ENCODE data around the gene MLF2. TPM values are rescaled to one million over a fixed set of nuclear protein-coding genes. Genes with fewer than 3 reads are reported as not detected.

Gene MLF2
- total and polyA plus RNA-seq, 2 of the 13 experiments (the other 11 are each of a cell fraction or from before 2014, with no cell fraction given), result 88.1 to 167 TPM

- TF ChIP-seq IKZF4 (CRISPR knock-in tag; IDR thresholded peaks at IDR 0.05; ENCODE audit: borderline replicate concordance, low read depth, not compliant biosample characterization) (peak; percentile 79), HNRNPK (IDR thresholded peaks at IDR 0.05; ENCODE audit: low read depth, low read length, poor library complexity, severe bottlenecking) (peak; percentile 82), GATAD1 (CRISPR knock-in tag; IDR thresholded peaks at IDR 0.05) (peak; percentile 80)
Measured at GRCh38 chr12:6752921-6753771, at the start of gene MLF2 (continued).

- Histone ChIP-seq H3K4me1 (ENCODE audit: insufficient read depth, low read length) (peaks cover 38% of the 10 kb centered on the region), H3K9me3 (ENCODE audit: low read length) (no peaks in the 10 kb centered on the region), H3K27me3 (ENCODE audit: control insufficient read depth in 1 of 2, insufficient read depth in 2 of 2, low read length in 2 of 2) (no peaks in the 10 kb centered on the region; a peak in 1 of 5 replicates), H3K9ac (ENCODE audit: insufficient read depth, low read depth, low read length) (no peak overlapping the region), H2AFZ (ENCODE audit: low read length) (no peak overlapping the region), H3K27ac (ENCODE audit: extremely low read length, insufficient read depth, low read length) (no peak overlapping the region), H3K79me2 (ENCODE audit: insufficient read depth, low read length) (no peaks in the 10 kb centered on the region), H4K20me1 (ENCODE audit: insufficient read depth, low read length) (no peaks in the 10 kb centered on the region), H3K4me3 (replicated peaks in 1 of 3; ENCODE audit: insufficient read depth in 1 of 3, low read depth in 2 of 3, low read length in 3 of 3) (no peak overlapping the region), H3K4me2 (ENCODE audit: low read depth, low read length) (no peak overlapping the region), H3K36me3 (replicated peaks in 1 of 2; ENCODE audit: control insufficient read depth in 1 of 2, insufficient read depth in 2 of 2, low read length in 2 of 2) (no peaks in the 10 kb centered on the region)
- in situ Hi-C loops (cut with HindIII; ENCODE audit: extremely low pct_ligation_motif_present, low pct_unique_long_range_greater_than_20kb), result no loop called here
- DNase-seq (ENCODE audit: low spot score) (no peak), ATAC-seq (no peak), FAIRE-seq (no peak)
- CTCF ChIA-PET (ENCODE audit: low intra/inter-chr PET ratio, low total read pairs), result no interaction called here
- TF ChIP-seq TBL1XR1 (IDR thresholded peaks at IDR 0.05; ENCODE audit: borderline replicate concordance, low read length, partially characterized antibody), result no peak
- TF ChIP-seq ZNF33B (CRISPR knock-in tag; IDR thresholded peaks at IDR 0.05), result no peak
- no peak for TF ChIP-seq MZF1 (CRISPR knock-in tag; IDR thresholded peaks at IDR 0.05; ENCODE audit: borderline replicate concordance)
- TF ChIP-seq IRF2 (CRISPR knock-in tag; IDR thresholded peaks at IDR 0.05), result no peak
- WGBS (ENCODE audit: low lambda C conversion rate), result 93% methylated on average over 5 of the region's 5 CpGs
- intact Hi-C loops (cut with micrococcal nuclease; ENCODE audit: unreplicated experiment), result no loop called here
- POLR2A ChIA-PET, result no interaction called here
- no TSS peak for BruUV-seq (replicated peaks)
Measured at GRCh38 chr12:6799147-6799546, 46.2 kb upstream of the MLF2 start.
